Measurements from ENCODE around the gene SLC39A11.

The SLC39A11 gene

GRCh38 chr17:72691017-72691416 is 401.5 kb downstream of the SLC39A11 start:
- no peak for TF ChIP-seq CTCF (IDR thresholded peaks at IDR 0.05; ENCODE audit: control extremely low read depth, extremely low read depth, low read depth, missing control alignments)
- ChIA-PET CTCF (interaction anchor here (0.9 to 2.0 kb wide), 3 partner anchors 20 to 34 kb away, joined by 3 to 6 read pairs (median 5); no protein-coding TSS in a partner anchor), POLR2A (no interaction called here)
- DNase-seq (ENCODE audit: extremely low spot score), result no peak

- DNase-seq (ENCODE audit: extremely low spot score), result no peak
- ChIA-PET POLR2A (no interaction called here), CTCF (no interaction called here)
These were observed 404.6 kb downstream of the SLC39A11 start for GRCh38 chr17:72687886-72688285.

GRCh38 chr17:72684405-72685020 is 408.0 kb downstream of the SLC39A11 start:
- DNase-seq (ENCODE audit: extremely low spot score), result no peak
- TF ChIP-seq CTCF (IDR thresholded peaks at IDR 0.05; ENCODE audit: control extremely low read depth, extremely low read depth, low read depth, missing control alignments), result no peak
- CTCF ChIA-PET, result interaction anchor here (2.3 kb wide), 1 partner anchor 41 kb away, joined by 12 read pairs; no protein-coding TSS in a partner anchor
- POLR2A ChIA-PET, result no interaction called here

More at GRCh38 chr17:72687886-72688285, 404.6 kb downstream of the SLC39A11 start:
- TF ChIP-seq CTCF (IDR thresholded peaks at IDR 0.05; ENCODE audit: control extremely low read depth, extremely low read depth, low read depth, missing control alignments), result no peak

- no peak for DNase-seq (ENCODE audit: extremely low spot score)
- ChIA-PET CTCF (interaction anchor here (1.1 kb wide), 1 partner anchor 13 kb away, joined by 4 read pairs; no protein-coding TSS in a partner anchor), POLR2A (interaction anchor here (0.6 kb wide), 1 partner anchor 658 kb away, joined by 3 read pairs; no protein-coding TSS in a partner anchor)
- no peak for TF ChIP-seq CTCF (IDR thresholded peaks at IDR 0.05; ENCODE audit: control extremely low read depth, extremely low read depth, low read depth, missing control alignments)
These were observed 408.7 kb downstream of the SLC39A11 start for GRCh38 chr17:72683506-72684404.

- no peak for TF ChIP-seq CTCF (IDR thresholded peaks at IDR 0.05; ENCODE audit: control extremely low read depth, extremely low read depth, low read depth, missing control alignments)
- CTCF ChIA-PET, result no interaction called here
- POLR2A ChIA-PET, result interaction anchor here (0.6 kb wide), 1 partner anchor 11 kb away, joined by 5 read pairs; no protein-coding TSS in a partner anchor
- DNase-seq (ENCODE audit: extremely low spot score), result no peak
These were observed 409.9 kb downstream of the SLC39A11 start for GRCh38 chr17:72682605-72683004.

- CTCF ChIA-PET, result interaction anchor here (0.8 kb wide), 1 partner anchor 241 kb away, joined by 3 read pairs; no protein-coding TSS in a partner anchor
- no peak for DNase-seq (ENCODE audit: extremely low spot score)
- POLR2A ChIA-PET, result interaction anchor here (0.6 to 0.8 kb wide), 2 partner anchors 8 to 11 kb away, joined by 5 read pairs; no protein-coding TSS in a partner anchor
- no peak for TF ChIP-seq CTCF (IDR thresholded peaks at IDR 0.05; ENCODE audit: control extremely low read depth, extremely low read depth, low read depth, missing control alignments)
These were observed 410.6 kb downstream of the SLC39A11 start for GRCh38 chr17:72681844-72682243.

Data from GM10248 (cell line).